ENCODE data around the gene ANGEL1. TPM values are rescaled to one million over a fixed set of nuclear protein-coding genes. Genes with fewer than 3 reads are reported as not detected.

Gene ANGEL1
- total RNA-seq, 2 experiments from 2014 or later: 17.6 to 33.7 TPM

- H3K4me1 ChIP-seq (ENCODE audit: insufficient read depth, low read length, poor library complexity, severe bottlenecking): no peaks in the 10 kb centered on the region
- intact Hi-C loops (cut with micrococcal nuclease; ENCODE audit: unreplicated experiment): no loop called here
- H3K79me2 ChIP-seq (ENCODE audit: insufficient read depth, low read depth, low read length): no peaks in the 10 kb centered on the region
- no peak overlapping the region for H3K4me2 ChIP-seq (ENCODE audit: low read length)
- no peaks in the 10 kb centered on the region for H3K36me3 ChIP-seq (ENCODE audit: insufficient read depth, low read length)
- H3K4me3 ChIP-seq (ENCODE audit: low read depth, low read length, poor library complexity, severe bottlenecking): no peak overlapping the region
- POLR2A ChIA-PET: no interaction called here
- no peak for DNase-seq (ENCODE audit: low spot score)
- H4K20me1 ChIP-seq (ENCODE audit: insufficient read depth, low read length): no peaks in the 10 kb centered on the region
- H3K9me2 ChIP-seq (ENCODE audit: insufficient read depth, low read length): no peaks in the 10 kb centered on the region
- H3K9me3 ChIP-seq (ENCODE audit: low read length): no peaks in the 10 kb centered on the region
- TF ChIP-seq CTCF (conservative IDR thresholded peaks at IDR 0.05; ENCODE audit: low read length): no peak
- TF ChIP-seq EZH2phosphoT487 (IDR thresholded peaks at IDR 0.05; ENCODE audit: borderline replicate concordance, low read depth, low read length): no peak
- no peak overlapping the region for H2AFZ ChIP-seq (ENCODE audit: low read length)
- no peak overlapping the region for H3K27ac ChIP-seq (ENCODE audit: low read depth, low read length, poor library complexity, severe bottlenecking)
- BruUV-seq (replicated peaks): no TSS peak
- CTCF ChIA-PET (ENCODE audit: unreplicated experiment): interaction anchor here (0.6 kb wide), 1 partner anchor 246 kb away, joined by 3 read pairs; no protein-coding TSS in a partner anchor
Measured at GRCh38 chr14:76833011-76833410, 20.3 kb upstream of the ANGEL1 start.

- TF ChIP-seq EZH2phosphoT487 (IDR thresholded peaks at IDR 0.05; ENCODE audit: borderline replicate concordance, low read depth, low read length) (no peak), CTCF (conservative IDR thresholded peaks at IDR 0.05; ENCODE audit: low read length) (no peak)
Measured at GRCh38 chr14:76832503-76832988, 19.9 kb upstream of the ANGEL1 start.

GRCh38 chr14:76830556-76830955, 17.9 kb upstream of the ANGEL1 start:
- DNase-seq (ENCODE audit: low spot score): no peak
- Histone ChIP-seq H3K4me2 (ENCODE audit: low read length) (no peak overlapping the region), H3K4me3 (ENCODE audit: low read depth, low read length, poor library complexity, severe bottlenecking) (no peak overlapping the region), H3K9me2 (ENCODE audit: insufficient read depth, low read length) (no peaks in the 10 kb centered on the region), H3K9me3 (ENCODE audit: low read length) (no peaks in the 10 kb centered on the region), H3K79me2 (ENCODE audit: insufficient read depth, low read depth, low read length) (no peaks in the 10 kb centered on the region), H3K36me3 (ENCODE audit: insufficient read depth, low read length) (no peaks in the 10 kb centered on the region), H3K4me1 (ENCODE audit: insufficient read depth, low read length, poor library complexity, severe bottlenecking) (no peaks in the 10 kb centered on the region), H2AFZ (ENCODE audit: low read length) (no peak overlapping the region), H3K27ac (ENCODE audit: low read depth, low read length, poor library complexity, severe bottlenecking) (no peak overlapping the region), H4K20me1 (ENCODE audit: insufficient read depth, low read length) (no peaks in the 10 kb centered on the region)
- no TSS peak for BruUV-seq (replicated peaks)
- ChIA-PET POLR2A (no interaction called here), CTCF (ENCODE audit: unreplicated experiment) (no interaction called here)
- TF ChIP-seq EZH2phosphoT487 (IDR thresholded peaks at IDR 0.05; ENCODE audit: borderline replicate concordance, low read depth, low read length): no peak
- no peak for TF ChIP-seq CTCF (conservative IDR thresholded peaks at IDR 0.05; ENCODE audit: low read length)
- intact Hi-C loops (cut with micrococcal nuclease; ENCODE audit: unreplicated experiment): no loop called here

More at GRCh38 chr14:76832503-76832988, 19.9 kb upstream of the ANGEL1 start:
- H3K4me1 ChIP-seq (ENCODE audit: insufficient read depth, low read length, poor library complexity, severe bottlenecking): no peaks in the 10 kb centered on the region
- no peak for DNase-seq (ENCODE audit: low spot score)
- no peak overlapping the region for H3K4me3 ChIP-seq (ENCODE audit: low read depth, low read length, poor library complexity, severe bottlenecking)
- H3K4me2 ChIP-seq (ENCODE audit: low read length): no peak overlapping the region
- H3K79me2 ChIP-seq (ENCODE audit: insufficient read depth, low read depth, low read length): no peaks in the 10 kb centered on the region
- H2AFZ ChIP-seq (ENCODE audit: low read length): no peak overlapping the region
- ChIA-PET CTCF (ENCODE audit: unreplicated experiment) (no interaction called here), POLR2A (no interaction called here)
- no TSS peak for BruUV-seq (replicated peaks)
- no peaks in the 10 kb centered on the region for H3K9me2 ChIP-seq (ENCODE audit: insufficient read depth, low read length)
- no peaks in the 10 kb centered on the region for H4K20me1 ChIP-seq (ENCODE audit: insufficient read depth, low read length)
- H3K36me3 ChIP-seq (ENCODE audit: insufficient read depth, low read length): no peaks in the 10 kb centered on the region
- intact Hi-C loops (cut with micrococcal nuclease; ENCODE audit: unreplicated experiment): no loop called here
- H3K9me3 ChIP-seq (ENCODE audit: low read length): no peaks in the 10 kb centered on the region
- H3K27ac ChIP-seq (ENCODE audit: low read depth, low read length, poor library complexity, severe bottlenecking): no peak overlapping the region

All from OCI-LY7 (cell line).